Peyer's patch (tissue), 4 donors: ENCODE results near the gene APPL2.

Source experiments
- POLR2A ChIP-seq, 2 donors: fragments of 450-650 bp; IDR thresholded peaks; one replicate each; pipeline ENCODE4 v1.5.1; 2017; ENCODE audit warnings: antibody characterized with exemption in 2 of 2, mild to moderate bottlenecking in 2 of 2, moderate library complexity in 2 of 2
- TF ChIP-seq, protein P1 (sequence below), 6 experiments: fragments of 450-650 bp in 4 of 6; fragments of 200-600 bp in 2 of 6; sonication (generic) in 1 of 6; IDR thresholded peaks; one replicate each; pipeline ENCODE4 v1.5.1; 2017 to 2019; ENCODE audit warnings: antibody characterized with exemption in 6 of 6, mild to moderate bottlenecking in 3 of 6, moderate library complexity in 1 of 6

GRCh38 chr12:105189293-105189692, 46.7 kb downstream of the APPL2 start:
- no peak for TF ChIP-seq POLR2A (IDR thresholded peaks at IDR 0.05)
- TF ChIP-seq, protein P1, sequence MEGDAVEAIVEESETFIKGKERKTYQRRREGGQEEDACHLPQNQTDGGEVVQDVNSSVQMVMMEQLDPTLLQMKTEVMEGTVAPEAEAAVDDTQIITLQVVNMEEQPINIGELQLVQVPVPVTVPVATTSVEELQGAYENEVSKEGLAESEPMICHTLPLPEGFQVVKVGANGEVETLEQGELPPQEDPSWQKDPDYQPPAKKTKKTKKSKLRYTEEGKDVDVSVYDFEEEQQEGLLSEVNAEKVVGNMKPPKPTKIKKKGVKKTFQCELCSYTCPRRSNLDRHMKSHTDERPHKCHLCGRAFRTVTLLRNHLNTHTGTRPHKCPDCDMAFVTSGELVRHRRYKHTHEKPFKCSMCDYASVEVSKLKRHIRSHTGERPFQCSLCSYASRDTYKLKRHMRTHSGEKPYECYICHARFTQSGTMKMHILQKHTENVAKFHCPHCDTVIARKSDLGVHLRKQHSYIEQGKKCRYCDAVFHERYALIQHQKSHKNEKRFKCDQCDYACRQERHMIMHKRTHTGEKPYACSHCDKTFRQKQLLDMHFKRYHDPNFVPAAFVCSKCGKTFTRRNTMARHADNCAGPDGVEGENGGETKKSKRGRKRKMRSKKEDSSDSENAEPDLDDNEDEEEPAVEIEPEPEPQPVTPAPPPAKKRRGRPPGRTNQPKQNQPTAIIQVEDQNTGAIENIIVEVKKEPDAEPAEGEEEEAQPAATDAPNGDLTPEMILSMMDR (IDR thresholded peaks at IDR 0.05) = no peak
